ENCODE measurements around the gene KCTD16. TPM values are rescaled to one million over a fixed set of nuclear protein-coding genes. Genes with fewer than 3 reads are reported as not detected.

Gene KCTD16
- total RNA-seq, 1 donor from 2014 or later = 0.44 TPM

GRCh38 chr5:144391044-144391443 is 220.4 kb downstream of the KCTD16 start:
- Mint-ChIP-seq H3K27ac (ENCODE audit: unreplicated experiment) (no peak overlapping the region), H3K4me3 (ENCODE audit: unreplicated experiment) (no peak overlapping the region), H3K27me3 (ENCODE audit: unreplicated experiment) (no peaks in the 10 kb centered on the region), H3K4me1 (ENCODE audit: unreplicated experiment) (no peaks in the 10 kb centered on the region), H3K9me3 (ENCODE audit: unreplicated experiment) (no peaks in the 10 kb centered on the region), H3K36me3 (ENCODE audit: low read depth, unreplicated experiment) (no peaks in the 10 kb centered on the region)
- DNase-seq (ENCODE audit: low spot score) = no peak
- no peak for TF ChIP-seq CTCF (IDR thresholded peaks at IDR 0.05; ENCODE audit: unreplicated experiment)

- H3K4me1 Mint-ChIP-seq (ENCODE audit: unreplicated experiment) = no peaks in the 10 kb centered on the region
- H3K4me3 Mint-ChIP-seq (ENCODE audit: unreplicated experiment) = no peak overlapping the region
- H3K27me3 Mint-ChIP-seq (ENCODE audit: unreplicated experiment) = no peaks in the 10 kb centered on the region
- no peaks in the 10 kb centered on the region for H3K9me3 Mint-ChIP-seq (ENCODE audit: unreplicated experiment)
- DNase-seq (ENCODE audit: low spot score) = no peak
- H3K27ac Mint-ChIP-seq (ENCODE audit: unreplicated experiment) = no peak overlapping the region
- TF ChIP-seq CTCF (IDR thresholded peaks at IDR 0.05; ENCODE audit: unreplicated experiment) = no peak
- H3K36me3 Mint-ChIP-seq (ENCODE audit: low read depth, unreplicated experiment) = no peaks in the 10 kb centered on the region
Observed at GRCh38 chr5:144393641-144394435, 223.2 kb downstream of the KCTD16 start.

- TF ChIP-seq CTCF (IDR thresholded peaks at IDR 0.05; ENCODE audit: unreplicated experiment) = no peak
- no peaks in the 10 kb centered on the region for H3K9me3 Mint-ChIP-seq (ENCODE audit: unreplicated experiment)
- H3K27ac Mint-ChIP-seq (ENCODE audit: unreplicated experiment) = no peak overlapping the region
- no peaks in the 10 kb centered on the region for H3K27me3 Mint-ChIP-seq (ENCODE audit: unreplicated experiment)
- H3K4me3 Mint-ChIP-seq (ENCODE audit: unreplicated experiment) = no peak overlapping the region
- H3K36me3 Mint-ChIP-seq (ENCODE audit: low read depth, unreplicated experiment) = no peaks in the 10 kb centered on the region
- DNase-seq (ENCODE audit: low spot score) = no peak
- H3K4me1 Mint-ChIP-seq (ENCODE audit: unreplicated experiment) = no peaks in the 10 kb centered on the region
Observed at GRCh38 chr5:144395704-144396103, 225.0 kb downstream of the KCTD16 start.

GRCh38 chr5:144403058-144403457 is 232.4 kb downstream of the KCTD16 start:
- Mint-ChIP-seq H3K27ac (ENCODE audit: unreplicated experiment) (no peak overlapping the region), H3K9me3 (ENCODE audit: unreplicated experiment) (no peaks in the 10 kb centered on the region), H3K27me3 (ENCODE audit: unreplicated experiment) (no peaks in the 10 kb centered on the region), H3K4me3 (ENCODE audit: unreplicated experiment) (no peak overlapping the region), H3K4me1 (ENCODE audit: unreplicated experiment) (no peaks in the 10 kb centered on the region), H3K36me3 (ENCODE audit: low read depth, unreplicated experiment) (no peaks in the 10 kb centered on the region)
- TF ChIP-seq CTCF (IDR thresholded peaks at IDR 0.05; ENCODE audit: unreplicated experiment) = no peak
- no peak for DNase-seq (ENCODE audit: low spot score)

GRCh38 chr5:144403817-144404420 is 233.2 kb downstream of the KCTD16 start:
- Mint-ChIP-seq H3K27ac (ENCODE audit: unreplicated experiment) (no peak overlapping the region), H3K4me3 (ENCODE audit: unreplicated experiment) (no peak overlapping the region), H3K27me3 (ENCODE audit: unreplicated experiment) (no peaks in the 10 kb centered on the region), H3K9me3 (ENCODE audit: unreplicated experiment) (no peaks in the 10 kb centered on the region), H3K4me1 (ENCODE audit: unreplicated experiment) (no peaks in the 10 kb centered on the region), H3K36me3 (ENCODE audit: low read depth, unreplicated experiment) (no peaks in the 10 kb centered on the region)
- DNase-seq (ENCODE audit: low spot score) = no peak
- no peak for TF ChIP-seq CTCF (IDR thresholded peaks at IDR 0.05; ENCODE audit: unreplicated experiment)

Data from endothelial cell (in vitro differentiated cells).